Endothelial cell of umbilical vein (primary cell): Measurements from ENCODE around the gene MAGEB4. TPM values are rescaled to one million over a fixed set of nuclear protein-coding genes. Genes with fewer than 3 reads are reported as not detected.

Source experiments
- BruUV-seq: library from RNA; stranded (reverse); fragments of 400-500 nt; replicated peaks from 2 replicates; lab custom pipeline; 2021; lab: Mats Ljungman, UMichigan
- CTCF ChIA-PET: fragments of 300-600, 350-600 bp; sonication (Branson Sonifier 250); formaldehyde crosslinking; loops from one replicate; lab custom pipeline; 2021; ENCODE audit warnings: antibody characterized with exemption, inconsistent platforms; lab: Charles Lee
- POLR2A ChIA-PET: fragments of 300-600, 350-600 bp; sonication (Branson Sonifier 250); formaldehyde crosslinking; loops from one replicate; lab custom pipeline; 2021; ENCODE audit warnings: antibody characterized with exemption, inconsistent platforms; lab: Charles Lee
- DNase-seq: peaks from one replicate; pipeline ENCODE4 v3.0.0-alpha.2; 2011; ENCODE audit warnings: low read depth, low spot score
- FAIRE-seq: peaks from 2 replicates; lab custom pipeline; 2011; peaks lifted over from hg19 to GRCh38; lab: Jason Lieb, UNC
- H2AFZ ChIP-seq: 2 replicates; pipeline ENCODE4 v1.6.0; 2012; ENCODE audit warnings: low read depth, low read length, control low read depth, inconsistent platforms
- H3K27ac ChIP-seq: 2 replicates; pipeline ENCODE4 v1.5.1; 2011; ENCODE audit warnings: low read depth, mild to moderate bottlenecking, control low read depth, low read length, moderate library complexity; ENCODE audit not compliant: insufficient read depth
- H3K27me3 ChIP-seq, 2 experiments: 2 replicates each; pipeline versions ENCODE4 v1.6.0 to v1.6.1; 2011; ENCODE audit warnings: low read length in 2 of 2, mixed read lengths in 1 of 2; ENCODE audit not compliant: control insufficient read depth in 2 of 2, insufficient read depth in 2 of 2
- H3K36me3 ChIP-seq, 2 experiments: 2 replicates in 1 of 2; 3 replicates in 1 of 2; pipeline ENCODE4 v1.5.1; 2011; ENCODE audit warnings: low read length in 2 of 2, mild to moderate bottlenecking in 1 of 2, moderate library complexity in 1 of 2; ENCODE audit not compliant: control insufficient read depth in 2 of 2, insufficient read depth in 2 of 2; ENCODE audit errors: extremely low read depth in 1 of 2
- H3K4me1 ChIP-seq: 3 replicates; pipeline ENCODE4 v1.5.1; 2011; ENCODE audit warnings: mild to moderate bottlenecking, low read length; ENCODE audit not compliant: control insufficient read depth, insufficient read depth; ENCODE audit errors: extremely low read depth
- H3K4me2 ChIP-seq: 2 replicates; pipeline ENCODE4 v1.6.1; 2011; ENCODE audit warnings: low read length, control low read depth, mixed read lengths; ENCODE audit not compliant: insufficient read depth
- H3K4me3 ChIP-seq, 3 experiments: fragments of 200-600 bp in 1 of 3; sonication (generic), shearing (Covaris generic) in 1 of 3; replicated peaks in 1 of 3; 2 replicates each; pipeline ENCODE4 v1.5.1; 2011 to 2016; ENCODE audit warnings: control low read depth in 3 of 3, low read length in 3 of 3, mild to moderate bottlenecking in 2 of 3, inconsistent platforms in 1 of 3, low read depth in 1 of 3, moderate library complexity in 1 of 3; ENCODE audit not compliant: insufficient read depth in 1 of 3
- H3K79me2 ChIP-seq: 2 replicates; pipeline ENCODE4 v1.6.0; 2012; ENCODE audit warnings: low read length, inconsistent platforms; ENCODE audit not compliant: control insufficient read depth, insufficient read depth
- H3K9ac ChIP-seq: replicated peaks from 2 replicates; pipeline ENCODE3; 2011; ENCODE audit warnings: low read length, control low read depth; ENCODE audit not compliant: insufficient read depth; ENCODE audit errors: extremely low read depth
- H3K9me1 ChIP-seq: replicated peaks from 3 replicates; pipeline ENCODE4 v1.6.0; 2011; ENCODE audit warnings: mild to moderate bottlenecking, low read length; ENCODE audit not compliant: control insufficient read depth, insufficient read depth; ENCODE audit errors: extremely low read depth
- H3K9me3 ChIP-seq: replicated peaks from 2 replicates; pipeline ENCODE4 v1.5.1; 2012; ENCODE audit warnings: low read length, inconsistent platforms; ENCODE audit not compliant: control insufficient read depth, insufficient read depth
- H4K20me1 ChIP-seq: replicated peaks from 2 replicates; pipeline ENCODE3; 2011; ENCODE audit warnings: mild to moderate bottlenecking, low read length; ENCODE audit not compliant: control insufficient read depth, insufficient read depth; ENCODE audit errors: extremely low read depth
- CTCF ChIP-seq, 2 donors: IDR thresholded peaks; 1 replicate in 1 of 2; 2 replicates in 1 of 2; pipeline ENCODE4 v1.5.1; 2011; ENCODE audit warnings: low read length in 2 of 2, mild to moderate bottlenecking in 2 of 2, moderate library complexity in 2 of 2, control low read depth in 1 of 2, inconsistent platforms in 1 of 2, low read depth in 1 of 2; ENCODE audit not compliant: insufficient read depth in 1 of 2; ENCODE audit errors: extremely low read depth in 1 of 2
- EZH2 ChIP-seq: IDR thresholded peaks from 2 replicates; pipeline ENCODE4 v1.6.1; 2012; ENCODE audit warnings: borderline replicate concordance, low read depth, mild to moderate bottlenecking, moderate library complexity, low read length, inconsistent platforms; ENCODE audit not compliant: severe bottlenecking
- FOS ChIP-seq: IDR thresholded peaks from 2 replicates; pipeline ENCODE4 v1.6.1; 2011; ENCODE audit warnings: mild to moderate bottlenecking, low read length, moderate library complexity, borderline replicate concordance; ENCODE audit not compliant: insufficient read depth
- GATA2 ChIP-seq: IDR thresholded peaks from 2 replicates; pipeline ENCODE4 v1.7.0; 2011; ENCODE audit warnings: low read depth, mild to moderate bottlenecking, moderate library complexity, mixed read lengths, low read length; ENCODE audit not compliant: insufficient read length, insufficient read depth
- JUN ChIP-seq: IDR thresholded peaks from 2 replicates; pipeline ENCODE4 v1.6.1; 2011; ENCODE audit warnings: borderline replicate concordance, low read depth; ENCODE audit not compliant: insufficient read length, insufficient read depth
- MAX ChIP-seq: IDR thresholded peaks from 2 replicates; pipeline ENCODE4 v1.6.1; 2011; ENCODE audit not compliant: insufficient read depth, insufficient read length
- MYC ChIP-seq: IDR thresholded peaks from one replicate; pipeline ENCODE4 v1.6.1; 2011; ENCODE audit warnings: mild to moderate bottlenecking, low read depth, low read length
- POLR2A ChIP-seq: IDR thresholded peaks from 2 replicates; pipeline ENCODE4 v1.6.1; 2012; ENCODE audit warnings: low read depth, mild to moderate bottlenecking, control low read depth, low read length
- POLR2AphosphoS5 ChIP-seq: IDR thresholded peaks from 2 replicates; pipeline ENCODE4 v1.6.1; 2012; ENCODE audit warnings: low read depth, mild to moderate bottlenecking, control low read depth, low read length, moderate library complexity; ENCODE audit not compliant: insufficient read depth
- dilution Hi-C: fragments of 300-500 bp; cut with MboI; formaldehyde crosslinking; loops from one replicate; pipeline ENCODE4 v1.15.0; 2019; ENCODE audit warnings: low sequenced_read_pairs; ENCODE audit not compliant: extremely low pct_ligation_motif_present
- intact Hi-C: fragments of 100-400 bp; cut with micrococcal nuclease; formaldehyde crosslinking; loops from one replicate; pipeline ENCODE4 v1.10.0; 2022
- polyA plus RNA-seq, 4 experiments: library from polyadenylated mRNA; depleted of rRNA in 3 of 4; stranded (reverse) in 3 of 4; unstranded in 1 of 4; fragments of >200 nt; gene quantifications; 2 replicates each; pipeline versions ENCODE4 v1.2.1 to v1.2.3, GENCODE V29; 2011 to 2012; ENCODE audit warnings: missing spikeins in 1 of 4
- total RNA-seq: library from RNA; stranded (reverse); gene quantifications from 2 replicates; pipeline ENCODE4 v1.2.3, GENCODE V29; 2021

The MAGEB4 gene
- total and polyA plus RNA-seq, 2 donors (not counting 3 experiments of a cell fraction or from before 2014, with no cell fraction given): not detected

GRCh38 chrX:30261012-30261411 is 19.2 kb downstream of the MAGEB4 start:
- no peaks in the 10 kb centered on the region for H3K4me1 ChIP-seq
- no peaks in the 10 kb centered on the region for H3K27me3 ChIP-seq
- POLR2A ChIA-PET: no interaction called here
- no peak overlapping the region for H3K9ac ChIP-seq
- DNase-seq: no peak
- no peaks in the 10 kb centered on the region for H3K9me1 ChIP-seq
- no peaks in the 10 kb centered on the region for H3K9me3 ChIP-seq
- no peak overlapping the region for H3K27ac ChIP-seq
- CTCF ChIA-PET: no interaction called here
- H3K79me2 ChIP-seq: no peaks in the 10 kb centered on the region
- no TSS peak for BruUV-seq
- H4K20me1 ChIP-seq: no peaks in the 10 kb centered on the region
- dilution Hi-C loops (no loop called here), intact Hi-C loops (no loop called here)
- FAIRE-seq: no peak
- no peak overlapping the region for H3K4me2 ChIP-seq
- no peak overlapping the region for H2AFZ ChIP-seq
- TF ChIP-seq JUN: no peak
- TF ChIP-seq MYC: no peak
- no peak for TF ChIP-seq EZH2
- no peak overlapping the region for H3K4me3 ChIP-seq
- H3K36me3 ChIP-seq: no peaks in the 10 kb centered on the region

- Histone ChIP-seq H3K9me3 (no peaks in the 10 kb centered on the region), H2AFZ (no peak overlapping the region), H4K20me1 (no peaks in the 10 kb centered on the region), H3K36me3 (no peaks in the 10 kb centered on the region), H3K9ac (no peak overlapping the region), H3K4me1 (no peaks in the 10 kb centered on the region), H3K79me2 (no peaks in the 10 kb centered on the region), H3K4me2 (no peak overlapping the region), H3K9me1 (no peaks in the 10 kb centered on the region), H3K4me3 (no peak overlapping the region), H3K27me3 (no peaks in the 10 kb centered on the region), H3K27ac (no peak overlapping the region)
- TF ChIP-seq FOS (no peak), EZH2 (no peak), CTCF (IDR thresholded peaks at IDR 0.05; ENCODE audit: extremely low read depth in 1 of 2, insufficient read depth in 1 of 2, low read depth in 1 of 2, low read length in 2 of 2) (no peak), POLR2AphosphoS5 (no peak), JUN (no peak), MAX (no peak), POLR2A (no peak), MYC (no peak), GATA2 (no peak)
- intact Hi-C loops: no loop called here
- DNase-seq (no peak), FAIRE-seq (no peak)
- ChIA-PET POLR2A (no interaction called here), CTCF (no interaction called here)
- dilution Hi-C loops: no loop called here
- no TSS peak for BruUV-seq
Observed at GRCh38 chrX:30262763-30263162, 21.0 kb downstream of the MAGEB4 start.
